NCI-H2196 (cell line): ENCODE measurements around the gene CEP72.

Experiments used
- DNase-seq: peaks from one replicate; lab custom pipeline; 2025; ENCODE audit not compliant: unreplicated experiment; lab: John Stamatoyannopoulos, UW

CEP72 gene

DNA sequence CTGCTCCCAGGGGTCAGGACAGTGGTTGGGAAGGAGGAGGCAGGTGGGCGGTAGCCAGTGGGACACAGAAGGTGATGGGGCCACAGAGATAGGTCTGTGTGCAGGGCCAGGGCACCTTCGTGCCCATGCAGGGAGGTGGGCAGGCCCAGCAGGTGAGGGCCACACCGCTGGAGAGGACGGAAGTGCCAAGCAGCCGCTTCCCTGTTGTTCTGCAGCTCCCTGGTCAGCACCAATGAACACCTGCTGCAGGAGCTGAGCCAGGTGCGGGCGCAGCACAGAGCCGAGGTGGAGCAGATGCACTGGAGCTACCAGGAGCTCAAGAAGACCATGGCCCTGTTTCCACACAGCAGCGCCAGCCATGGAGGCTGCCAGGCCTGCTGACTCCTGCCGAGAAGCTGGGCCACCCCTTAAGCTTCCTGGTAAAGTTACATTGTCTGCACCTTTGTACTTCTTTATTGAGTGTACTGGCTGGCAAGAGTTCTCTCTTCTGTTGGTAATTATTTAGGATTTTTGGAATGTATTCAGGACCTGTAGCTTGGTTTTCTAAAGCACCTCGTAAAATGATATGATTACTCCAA, 40.7 kb downstream of the CEP72 start:
- DNase-seq: peak; percentile 83

DNA sequence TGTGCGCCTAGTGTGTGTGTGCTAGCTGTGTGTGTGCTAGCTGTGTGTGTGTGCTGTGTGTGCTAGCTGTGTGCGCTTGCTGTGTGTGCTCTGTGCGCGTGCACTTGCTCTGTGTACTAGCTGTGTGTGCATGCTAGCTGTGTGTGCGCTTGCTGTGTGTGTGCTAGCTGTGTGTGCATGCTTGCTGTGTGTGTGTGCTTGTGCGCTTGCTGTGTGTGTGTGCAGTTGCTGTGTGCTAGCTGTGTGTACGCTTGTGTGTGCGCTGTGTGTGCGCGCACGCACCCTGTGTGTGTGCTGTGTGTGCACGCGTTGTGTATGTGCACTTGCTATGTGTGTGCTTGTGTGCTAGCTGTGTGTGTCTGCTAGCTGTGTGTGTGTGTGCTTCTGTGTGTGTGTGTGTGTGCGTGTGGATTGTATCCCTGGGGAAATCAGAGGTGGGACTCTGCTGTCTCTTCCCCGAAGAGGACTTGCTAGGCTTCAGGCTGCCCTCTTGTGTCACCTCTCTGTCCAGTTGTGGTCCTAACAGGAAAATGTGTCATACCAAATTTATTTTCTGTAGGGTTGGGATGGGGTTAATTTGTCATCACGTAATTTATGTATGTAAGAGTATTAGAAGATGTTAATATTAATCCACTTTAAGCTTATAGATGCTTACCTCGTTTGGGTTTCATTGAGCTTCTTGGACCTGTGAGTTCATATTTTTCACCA, 42.1 kb downstream of the CEP72 start:
- no peak for DNase-seq

DNA sequence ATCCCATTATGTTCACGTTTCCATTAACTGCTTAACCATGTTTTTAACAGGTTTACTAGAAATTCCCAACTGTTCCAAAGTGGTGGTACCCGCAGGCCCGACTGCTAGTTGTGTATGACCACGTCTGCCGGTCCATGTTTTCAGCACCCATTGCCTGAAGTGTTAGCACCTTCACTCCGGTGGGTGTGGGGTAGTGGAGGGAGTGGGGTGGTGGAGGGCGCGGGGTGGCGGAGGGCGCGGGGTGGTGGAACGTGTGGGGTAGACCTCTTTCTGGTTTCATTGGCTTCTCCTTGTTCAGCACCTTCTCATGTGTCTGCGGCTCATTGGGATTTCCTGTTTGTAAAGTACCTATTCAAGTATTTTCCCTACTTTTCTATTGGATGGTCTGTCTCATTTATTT, 43.3 kb downstream of the CEP72 start:
- DNase-seq: no peak

DNA sequence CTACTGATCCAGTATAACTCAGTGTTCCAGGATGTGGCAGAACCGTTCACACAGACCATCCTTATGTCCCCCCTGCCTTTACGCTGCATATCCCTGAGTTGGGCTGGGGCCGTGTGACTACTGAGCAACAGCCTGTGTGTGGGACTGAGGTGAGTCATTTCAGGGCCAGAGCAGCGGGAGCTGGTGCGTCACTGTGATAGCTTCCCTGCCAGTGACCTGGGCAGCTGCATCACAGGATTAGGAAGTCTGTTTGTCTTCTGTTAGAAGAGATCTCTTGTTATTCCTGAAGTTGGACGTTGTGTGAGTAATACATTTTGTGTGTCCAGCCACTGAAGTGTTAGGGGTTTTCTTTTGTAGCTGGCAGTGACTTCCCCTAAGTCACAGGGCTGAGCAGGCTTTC, 45.4 kb downstream of the CEP72 start:
- DNase-seq: no peak

DNA sequence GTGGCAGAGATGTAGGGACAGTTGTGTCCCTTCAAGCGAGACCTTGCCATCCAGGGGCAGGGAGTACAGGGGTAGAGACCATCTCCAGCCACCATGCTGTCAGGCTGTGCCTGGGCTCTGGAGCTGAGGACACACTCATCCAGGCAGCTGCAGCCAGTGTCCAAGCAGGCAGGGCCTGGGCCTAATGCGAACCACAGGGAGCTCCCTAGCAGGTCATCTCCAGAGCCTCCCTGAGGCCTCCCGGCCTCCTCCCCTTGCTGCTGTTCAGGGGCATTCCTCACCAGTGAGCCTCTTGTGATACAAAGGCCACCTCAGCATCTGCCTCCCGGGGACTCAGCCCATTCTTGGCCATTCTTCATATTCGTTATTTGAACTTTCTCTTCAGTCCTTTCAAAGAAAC, 46.0 kb downstream of the CEP72 start:
- no peak for DNase-seq

DNA sequence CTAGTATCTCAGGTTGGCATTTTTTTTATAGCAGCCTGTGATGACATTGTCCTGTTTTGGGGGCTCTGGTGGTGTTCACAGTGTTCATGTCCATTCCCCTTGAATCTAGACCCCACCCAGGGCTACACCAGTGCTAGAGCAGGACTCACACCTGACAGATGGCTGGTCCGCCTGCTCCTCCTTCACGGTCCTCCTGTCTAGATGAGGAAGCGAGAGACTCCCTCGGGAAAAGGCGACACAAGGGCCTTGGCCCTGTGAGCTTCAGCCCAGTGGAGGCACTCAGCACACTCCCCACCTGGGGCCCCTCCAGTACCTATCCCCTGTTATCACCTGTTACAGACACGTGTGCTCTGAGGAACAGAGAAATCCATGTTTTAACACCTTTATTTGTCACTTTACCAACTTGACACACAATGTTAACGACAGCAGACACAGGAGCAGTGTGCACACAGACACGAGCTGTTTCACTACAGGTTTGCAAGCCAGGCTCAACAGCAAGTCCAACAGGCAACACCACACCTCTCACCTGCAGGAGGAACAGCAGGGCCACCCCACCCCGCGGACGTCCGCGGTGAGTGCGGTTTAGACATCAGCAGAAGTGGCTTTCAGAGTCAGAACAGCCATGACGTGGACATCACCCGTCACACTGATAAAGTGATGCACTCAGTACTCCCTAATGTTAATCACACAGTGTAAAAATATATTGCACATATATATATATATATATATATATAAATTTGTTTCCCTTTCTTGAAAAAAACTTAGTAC, 47.5 kb downstream of the CEP72 start:
- DNase-seq: no peak

DNA sequence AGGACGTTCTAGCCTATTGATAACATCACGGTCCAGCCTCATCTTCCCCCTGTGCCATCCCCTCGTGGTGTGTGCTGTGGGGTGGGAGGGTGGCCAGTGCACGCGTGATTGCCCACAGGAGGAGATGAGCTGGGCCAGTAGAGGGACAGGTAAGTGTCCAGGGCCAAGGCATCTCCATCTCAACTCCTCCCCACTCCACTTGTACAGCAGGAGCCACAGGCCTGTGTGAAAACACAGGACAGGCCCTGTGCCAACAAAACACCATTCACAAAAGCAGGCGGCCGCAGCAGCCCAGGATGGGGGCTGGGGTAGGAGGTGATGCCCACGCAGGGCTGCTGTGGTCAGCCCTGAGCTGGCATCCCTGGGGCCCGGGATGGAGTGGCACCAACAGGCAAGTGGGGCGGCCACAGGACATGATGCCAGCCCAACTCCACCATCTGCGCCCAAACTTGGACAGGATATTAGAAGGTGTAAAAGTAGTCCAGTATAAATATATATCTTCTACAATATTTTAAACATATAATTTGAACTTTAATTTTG, 48.4 kb downstream of the CEP72 start:
- no peak for DNase-seq

DNA sequence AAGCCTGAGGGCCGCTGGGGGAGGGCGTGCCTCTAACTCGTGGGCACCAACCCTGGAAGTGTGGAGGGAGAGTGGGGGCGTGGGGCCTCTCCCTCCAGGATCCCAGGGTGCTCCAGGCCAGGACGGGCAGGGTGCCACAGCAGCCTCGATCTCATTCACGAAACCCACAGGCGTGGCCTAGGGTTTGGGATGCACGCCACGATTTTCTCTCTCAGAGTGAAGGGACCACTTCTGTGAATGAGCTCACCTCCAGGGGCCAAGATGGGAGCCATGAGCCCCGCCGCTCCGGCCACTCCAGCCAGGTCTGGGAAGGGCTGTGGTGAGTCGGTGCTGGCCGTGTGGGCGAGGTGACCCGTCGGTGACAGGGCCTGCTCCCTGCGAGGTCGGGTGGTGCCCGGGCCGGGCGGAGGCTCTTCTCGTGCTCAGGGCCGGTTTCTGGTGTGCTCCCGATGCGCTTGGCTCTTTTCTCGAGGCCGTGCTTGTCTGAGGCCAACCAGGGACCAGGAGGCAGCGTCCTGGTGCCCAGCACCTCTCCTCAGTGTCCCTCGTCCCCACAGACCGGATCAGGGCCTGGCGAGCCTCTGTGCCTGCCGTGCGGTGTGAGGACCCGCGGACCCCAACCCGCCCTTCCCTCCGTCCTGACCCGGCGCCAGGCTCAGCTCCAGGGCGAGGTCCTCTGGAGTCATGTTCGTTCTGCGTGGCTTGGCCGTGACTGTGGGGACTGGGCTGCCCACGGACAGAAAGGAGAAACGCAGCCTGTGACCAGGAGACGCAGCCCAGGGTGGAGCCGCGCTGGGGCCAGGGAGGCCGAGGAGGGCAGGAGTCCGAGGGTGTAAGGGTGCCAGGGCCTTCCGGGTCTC, 50.0 kb downstream of the CEP72 start:
- no peak for DNase-seq

DNA sequence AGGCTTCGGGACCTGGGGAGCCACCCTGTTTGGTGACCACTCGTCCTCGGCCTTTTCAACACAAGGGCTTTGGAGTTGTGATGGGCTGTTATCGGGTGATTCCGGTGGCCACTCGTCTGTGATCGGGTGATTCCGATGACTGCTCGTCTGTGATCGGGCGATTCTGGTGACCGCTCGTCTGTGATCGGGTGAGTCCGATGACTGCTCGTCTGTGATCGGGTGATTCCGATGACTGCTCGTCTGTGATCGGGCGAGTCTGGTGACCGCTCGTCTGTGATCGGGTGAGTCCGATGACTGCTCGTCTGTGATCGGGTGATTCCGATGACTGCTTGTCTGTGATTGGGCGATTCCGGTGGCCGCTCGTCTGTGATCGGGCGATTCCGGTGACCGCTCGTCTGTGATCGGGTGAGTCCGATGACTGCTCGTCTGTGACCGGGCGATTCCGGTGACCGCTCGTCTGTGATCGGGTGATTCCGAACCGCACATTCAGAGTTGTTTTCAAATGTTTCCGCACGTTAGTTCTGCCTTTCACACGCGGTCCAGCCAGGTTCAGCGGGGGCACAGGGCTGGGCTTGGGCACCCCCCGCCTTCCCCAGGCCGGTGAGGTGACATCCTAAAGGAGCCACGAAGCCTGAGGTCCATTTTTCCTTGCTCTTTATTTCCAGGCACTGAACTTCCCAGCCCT, 50.8 kb downstream of the CEP72 start:
- no peak for DNase-seq

DNA sequence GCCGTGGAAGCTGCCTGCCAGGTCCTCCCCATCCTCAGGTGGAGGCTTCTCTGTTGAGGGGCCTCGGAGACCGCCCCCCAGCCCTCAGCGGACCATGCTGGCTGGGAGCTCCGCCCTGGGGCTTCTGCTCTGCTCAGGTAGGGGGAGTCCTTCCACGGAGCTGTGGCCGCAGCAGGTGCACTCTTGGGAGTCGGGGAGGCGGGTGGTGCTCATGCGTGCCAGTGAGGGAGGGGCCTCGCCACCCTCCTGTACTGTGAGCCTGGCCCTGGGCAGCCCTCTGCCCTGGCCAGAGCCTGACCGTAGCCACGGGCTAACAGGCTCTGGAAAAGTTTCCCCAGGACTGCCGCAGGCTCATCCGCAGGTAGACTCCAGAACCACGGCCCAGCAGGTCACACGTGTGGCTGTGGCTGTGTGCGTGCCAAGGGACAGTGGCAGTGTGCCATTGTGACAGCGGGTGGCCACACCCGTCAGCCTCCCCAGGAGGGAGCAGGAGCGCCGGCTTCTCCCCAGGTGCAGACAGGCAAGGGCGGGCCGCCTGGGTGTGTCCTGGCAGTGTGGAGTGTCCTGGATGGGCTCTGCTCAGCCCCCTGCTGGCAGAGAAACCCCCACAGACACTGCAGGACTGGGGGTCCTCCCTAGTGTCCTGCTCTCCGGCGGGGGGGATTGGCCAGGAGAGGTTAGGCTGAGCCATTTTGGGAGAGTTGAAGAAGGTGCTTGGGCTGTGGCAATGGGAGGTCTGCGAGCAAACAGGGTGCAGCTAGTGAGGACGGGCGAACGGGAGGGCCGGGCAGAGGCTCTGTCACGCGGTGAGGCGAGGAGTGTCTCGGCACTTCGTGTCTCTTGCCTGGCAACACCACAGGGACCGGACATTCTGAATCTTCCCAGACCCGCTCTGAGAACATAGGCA, 51.5 kb downstream of the CEP72 start:
- DNase-seq: no peak

DNA sequence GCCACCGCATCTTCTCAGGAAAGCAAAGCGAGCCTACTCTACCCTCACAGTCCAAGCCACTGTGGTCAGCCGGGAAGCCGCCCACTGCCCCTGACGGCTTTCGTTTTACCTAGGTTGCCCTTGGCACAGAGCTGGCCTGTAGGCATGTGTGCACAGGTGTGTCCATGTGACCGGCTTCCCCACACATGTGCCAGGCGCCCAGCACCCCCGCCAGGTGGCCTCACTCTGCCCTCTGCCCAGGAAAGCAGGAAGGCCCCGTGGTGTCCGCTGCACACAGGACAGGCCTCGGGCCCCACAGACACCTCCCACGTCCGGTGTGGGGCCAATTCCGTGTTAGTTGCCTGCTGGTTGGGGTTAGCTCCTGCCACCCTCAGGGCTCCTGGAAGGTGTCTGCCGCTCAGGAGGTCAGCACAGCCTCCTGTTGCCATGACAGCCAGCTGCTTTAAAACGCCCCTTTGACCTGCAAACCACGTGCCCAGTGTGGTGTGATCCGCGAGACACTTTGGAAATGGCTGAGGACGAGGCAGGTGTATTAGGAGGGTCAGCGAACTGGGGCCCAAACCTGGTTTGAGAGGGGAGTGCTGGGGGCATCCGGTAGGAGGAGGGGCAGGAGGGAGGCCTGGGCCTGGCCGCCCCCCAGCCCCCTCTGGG, 52.3 kb downstream of the CEP72 start:
- no peak for DNase-seq

DNA sequence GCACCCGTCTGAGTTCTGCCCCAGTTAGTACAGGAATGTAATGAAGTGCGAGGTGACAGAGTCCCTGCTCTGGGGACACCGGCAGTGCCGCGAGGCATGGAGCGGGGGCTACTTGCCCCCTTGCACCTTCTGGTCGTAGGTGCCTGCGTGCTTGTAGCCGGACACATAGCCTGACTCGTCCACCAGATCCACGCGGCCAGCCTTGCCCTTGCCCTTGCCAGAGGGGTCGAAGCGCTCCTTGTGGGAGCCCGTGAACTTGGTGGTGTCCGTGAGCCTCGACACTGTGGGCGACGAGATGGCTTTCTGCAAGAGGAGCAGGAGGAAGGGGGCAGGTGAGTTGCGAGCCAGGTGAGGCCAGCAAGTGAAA, 52.8 kb downstream of the CEP72 start:
- DNase-seq: no peak

DNA sequence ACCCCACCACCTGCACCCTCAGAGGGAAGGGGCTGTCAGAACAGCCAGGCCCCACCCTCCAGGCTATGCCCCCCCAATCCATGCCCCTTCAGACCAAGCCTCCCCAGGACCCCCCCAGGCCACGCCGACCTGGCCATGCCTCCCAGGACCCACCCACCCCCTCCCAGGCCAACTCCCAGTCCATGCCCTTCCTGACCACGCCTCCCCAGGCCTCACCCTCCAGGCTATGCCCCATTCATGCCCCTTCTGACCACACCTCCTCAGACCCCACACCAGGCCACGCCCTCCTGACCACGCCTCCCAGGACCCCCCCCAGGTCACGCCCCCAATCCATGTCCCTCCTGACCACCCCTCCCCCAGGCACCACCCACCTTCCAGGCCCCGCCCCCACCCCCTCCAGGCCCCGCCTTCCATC, 53.4 kb downstream of the CEP72 start:
- no peak for DNase-seq

DNA sequence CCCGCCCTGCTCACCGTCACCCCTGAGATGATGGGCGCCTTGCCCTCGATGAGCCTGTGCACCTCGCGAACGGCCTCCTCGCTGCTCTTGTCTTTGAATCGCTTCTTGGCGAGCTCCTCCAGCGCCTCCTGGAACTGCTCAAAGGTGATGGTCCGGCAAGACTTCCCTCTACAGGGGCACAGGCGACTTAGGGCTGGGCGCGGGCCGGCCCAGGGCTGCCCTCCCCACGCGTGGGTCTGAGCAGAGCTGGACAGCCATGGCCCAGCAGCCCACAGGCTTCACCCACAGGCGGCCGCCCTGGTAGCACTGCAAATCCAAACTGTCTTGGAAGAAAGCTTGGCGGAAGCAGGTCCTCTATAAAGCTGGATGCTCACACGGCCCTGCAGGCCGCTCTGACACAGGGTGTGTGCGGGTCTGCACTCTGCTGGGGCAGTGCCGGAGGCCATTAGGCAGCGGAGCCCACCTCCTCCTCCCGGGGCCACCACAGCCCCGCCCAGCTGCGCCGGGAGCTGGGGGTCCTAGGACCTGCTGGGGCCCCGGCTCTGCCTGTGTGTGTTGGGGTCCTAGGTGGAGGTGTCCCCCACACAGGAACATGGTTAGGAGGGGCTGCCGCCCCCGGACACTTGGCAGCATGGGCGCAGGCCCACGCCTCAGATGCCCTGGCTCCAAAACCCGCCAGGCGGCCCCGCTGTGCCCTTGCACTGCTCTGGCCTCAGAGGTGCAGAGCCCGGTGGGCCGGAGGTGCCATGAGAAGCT, 54.0 kb downstream of the CEP72 start:
- DNase-seq: no peak

DNA sequence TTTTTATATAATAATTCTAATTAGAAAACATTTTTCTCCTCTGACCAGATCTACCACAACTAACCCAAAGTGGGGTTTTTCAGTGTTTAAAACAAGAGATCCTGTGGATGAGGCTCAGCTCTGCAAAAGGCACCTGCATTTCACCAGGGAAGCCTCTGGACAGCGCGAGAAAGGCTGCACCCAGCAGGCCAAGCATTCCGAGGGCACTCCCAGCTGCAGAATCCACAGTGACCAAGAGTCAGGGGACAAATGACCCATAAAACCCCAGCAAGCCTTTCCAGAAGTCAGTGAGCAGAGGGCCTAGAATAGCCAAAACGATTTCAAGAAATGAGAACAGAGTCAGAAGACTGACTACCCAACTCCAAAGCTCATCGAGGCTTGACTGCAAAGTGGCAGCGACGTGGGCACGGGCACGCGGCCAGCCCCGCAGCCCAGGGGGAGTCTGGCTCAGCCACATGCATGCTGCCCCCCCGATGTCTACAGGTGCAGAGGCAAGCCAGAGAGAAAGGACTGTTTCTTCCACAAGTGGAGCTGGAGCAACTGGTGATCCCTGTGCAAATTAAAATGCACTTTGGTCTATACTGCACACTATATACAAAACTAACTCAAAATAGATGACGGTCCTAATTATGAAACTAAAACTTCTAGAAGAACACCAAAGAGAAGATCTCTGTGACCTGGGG, 54.8 kb downstream of the CEP72 start:
- no peak for DNase-seq

DNA sequence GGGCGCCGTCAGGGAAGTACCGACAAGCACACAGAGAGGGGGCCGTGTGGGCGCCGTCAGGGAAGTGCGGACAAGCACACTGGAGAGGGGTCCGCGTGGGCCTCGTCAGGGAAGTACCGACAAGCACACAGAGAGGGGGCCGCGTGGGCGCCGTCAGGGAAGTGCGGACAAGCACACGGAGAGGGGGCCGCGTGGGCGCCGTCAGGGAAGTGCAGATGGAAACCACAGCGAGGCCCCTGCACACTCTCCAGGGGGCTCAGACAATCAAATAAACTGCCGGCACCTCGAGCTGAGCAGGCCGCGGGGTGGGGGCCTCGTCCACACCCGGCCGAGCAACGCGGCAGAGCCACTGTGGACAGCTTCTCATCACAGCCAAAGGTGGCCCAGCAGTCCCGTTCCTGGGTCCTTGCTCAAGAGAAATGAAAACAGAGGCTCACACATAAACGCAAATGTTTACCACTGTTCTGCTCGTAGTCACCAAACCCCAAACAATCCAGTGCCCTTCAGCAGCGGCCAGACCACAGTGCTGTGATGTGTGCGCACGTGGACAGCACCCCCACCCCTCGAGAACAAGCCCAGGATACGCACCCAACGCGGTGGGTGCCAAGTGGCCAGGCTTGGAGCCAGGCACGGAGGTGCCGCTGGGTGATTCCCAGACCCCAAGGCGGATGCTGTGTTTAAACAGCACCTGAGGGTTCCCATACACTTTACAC, 56.3 kb downstream of the CEP72 start:
- no peak for DNase-seq
